CD8-positive, alpha-beta memory T cell (primary cell): ENCODE measurements around the gene ZNF823. TPM values are rescaled to one million over a fixed set of nuclear protein-coding genes. Genes with fewer than 3 reads are reported as not detected.
"Not testable (repeated sequence)": the region's sequence is repeated elsewhere in the genome, so short reads cannot be mapped to it uniquely, and the experiment has no call there.

Source experiments
- CTCF ChIA-PET: fragments of 350-600 bp; sonication (Branson Sonifier 250); formaldehyde crosslinking; loops from one replicate; lab custom pipeline; 2021; ENCODE audit warnings: antibody characterized with exemption; lab: Charles Lee
- POLR2A ChIA-PET: fragments of 350-600 bp; sonication (Branson Sonifier 250); formaldehyde crosslinking; loops from one replicate; lab custom pipeline; 2021; ENCODE audit warnings: antibody characterized with exemption; lab: Charles Lee
- DNase-seq, 5 donors: peaks; one replicate each; pipeline versions ENCODE4 v3.0.0 to v3.0.0-alpha.2; 2020 to 2022; ENCODE audit warnings: mixed read lengths in 1 of 5
- H3K27ac ChIP-seq: one replicate; pipeline ENCODE4 v1.7.0; 2013; ENCODE audit warnings: low read depth, mild to moderate bottlenecking, low read length, moderate library complexity
- H3K27me3 ChIP-seq: 2 replicates; pipeline ENCODE4 v1.7.0; 2013; ENCODE audit warnings: low read length, mild to moderate bottlenecking; ENCODE audit not compliant: insufficient read depth, poor library complexity, severe bottlenecking
- H3K36me3 ChIP-seq: 2 replicates; pipeline ENCODE4 v1.7.0; 2013; ENCODE audit warnings: mild to moderate bottlenecking, low read length, moderate library complexity; ENCODE audit not compliant: insufficient read depth
- H3K4me1 ChIP-seq: 2 replicates; pipeline ENCODE4 v1.7.0; 2013; ENCODE audit warnings: mild to moderate bottlenecking, low read length, moderate library complexity; ENCODE audit not compliant: insufficient read depth
- H3K4me3 ChIP-seq: 2 replicates; pipeline ENCODE4 v1.7.0; 2013; ENCODE audit warnings: mild to moderate bottlenecking, low read length
- H3K9me3 ChIP-seq: 2 replicates; pipeline ENCODE4 v1.7.0; 2013; ENCODE audit warnings: mild to moderate bottlenecking, low read length
- H3K27ac Mint-ChIP-seq, 8 donors: one replicate each; pipeline ENCODE4 v1.8.0; 2020 to 2021; ENCODE audit warnings: mixed read lengths in 8 of 8, mild to moderate bottlenecking in 6 of 8, inconsistent platforms in 3 of 8, moderate library complexity in 3 of 8
- H3K27me3 Mint-ChIP-seq, 2 donors: one replicate each; pipeline ENCODE4 v1.8.0; 2020 to 2021; ENCODE audit warnings: mixed read lengths in 2 of 2, mild to moderate bottlenecking in 1 of 2, moderate library complexity in 1 of 2
- H3K36me3 Mint-ChIP-seq, 3 donors: one replicate each; pipeline ENCODE4 v1.8.0; 2020 to 2021; ENCODE audit warnings: mixed read lengths in 3 of 3, inconsistent platforms in 1 of 3, mild to moderate bottlenecking in 1 of 3
- H3K4me1 Mint-ChIP-seq, 3 donors: one replicate each; pipeline ENCODE4 v1.8.0; 2020 to 2021; ENCODE audit warnings: mixed read lengths in 3 of 3, inconsistent platforms in 1 of 3, mild to moderate bottlenecking in 1 of 3
- H3K4me3 Mint-ChIP-seq, 7 donors: one replicate each; pipeline ENCODE4 v1.8.0; 2020 to 2021; ENCODE audit warnings: mixed read lengths in 7 of 7, mild to moderate bottlenecking in 6 of 7, moderate library complexity in 4 of 7, inconsistent platforms in 2 of 7
- H3K9me3 Mint-ChIP-seq, 5 donors: one replicate each; pipeline ENCODE4 v1.8.0; 2020 to 2022; ENCODE audit warnings: mixed read lengths in 5 of 5, mild to moderate bottlenecking in 3 of 5, moderate library complexity in 2 of 5, inconsistent platforms in 1 of 5
- polyA plus RNA-seq: library from polyadenylated mRNA; unstranded; fragments of 300-500 nt; fragmentation: Illumina TruSeq; gene quantifications from one replicate; pipeline ENCODE4 v1.2.3, GENCODE V29; 2021
- total RNA-seq, 2 experiments: library from RNA; stranded (reverse); gene quantifications; one replicate each; pipeline ENCODE4 v1.2.3, GENCODE V29; 2021

ZNF823 gene
- total and polyA plus RNA-seq, 3 experiments from 2014 or later = 3.6 to 4.6 (median 4.4) TPM

DNA sequence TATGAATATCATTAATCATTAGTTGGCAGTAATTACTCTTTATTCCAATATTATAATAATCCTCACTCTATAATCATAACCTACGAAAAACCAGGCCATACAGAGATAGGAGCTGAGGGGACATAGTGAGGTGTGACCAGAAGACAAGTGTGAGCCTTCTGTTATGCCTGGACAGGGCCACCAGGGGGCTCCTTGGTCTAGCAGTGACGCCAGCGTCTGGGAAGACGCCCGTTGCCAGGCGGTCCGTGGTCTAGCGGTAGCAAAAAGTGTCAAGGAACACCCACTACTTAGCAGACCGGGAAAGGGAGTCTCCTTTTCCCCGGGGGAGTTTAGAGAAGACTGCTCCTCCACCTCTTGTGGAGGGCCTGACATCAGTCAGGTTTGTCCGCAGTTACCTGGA, 32.8 kb upstream of the ZNF823 start:
- H3K4me3 Mint-ChIP-seq, H3K36me3 ChIP-seq, CTCF ChIA-PET, H3K9me3 ChIP-seq, H3K27me3 ChIP-seq, DNase-seq, H3K27me3 Mint-ChIP-seq, H3K4me3 ChIP-seq, H3K27ac ChIP-seq, H3K27ac Mint-ChIP-seq: not testable (repeated sequence)
- POLR2A ChIA-PET = interaction anchor here (0.6 kb wide), 1 partner anchor 83 kb away, joined by 5 read pairs; no protein-coding TSS in a partner anchor
- H3K4me1 ChIP-seq = peaks cover 14% of the 10 kb centered on the region
- Mint-ChIP-seq H3K4me1 (peaks cover 36 to 43% (median 37%) of the 10 kb centered on the region in 3 donors), H3K36me3 (peaks cover 25 to 67% (median 48%) of the 10 kb centered on the region in 3 donors), H3K9me3 (peaks cover 35 to 58% (median 57%) of the 10 kb centered on the region in 5 donors)

GRCh38 chr19:11769995-11770394, 31.2 kb upstream of the ZNF823 start:
- peak overlapping the region in 1 of 7 donors; percentile 2 for H3K4me3 Mint-ChIP-seq
- Histone ChIP-seq H3K4me1 (peaks cover 17% of the 10 kb centered on the region), H3K27ac (no peak overlapping the region), H3K27me3 (no peaks in the 10 kb centered on the region), H3K36me3 (no peaks in the 10 kb centered on the region), H3K9me3 (peaks cover 8% of the 10 kb centered on the region), H3K4me3 (no peak overlapping the region)
- peaks cover 0 to 2% of the 10 kb centered on the region in 2 donors for H3K27me3 Mint-ChIP-seq
- H3K4me1 Mint-ChIP-seq = peaks cover 38 to 45% (median 39%) of the 10 kb centered on the region in 3 donors
- peaks cover 19 to 56% (median 38%) of the 10 kb centered on the region in 3 donors for H3K36me3 Mint-ChIP-seq
- DNase-seq = no peak
- H3K9me3 Mint-ChIP-seq = peaks cover 21 to 47% (median 42%) of the 10 kb centered on the region in 5 donors
- POLR2A ChIA-PET = no interaction called here
- H3K27ac Mint-ChIP-seq = no peak overlapping the region
- CTCF ChIA-PET = no interaction called here

GRCh38 chr19:11767633-11768133, 28.9 kb upstream of the ZNF823 start:
- ChIA-PET POLR2A (no interaction called here), CTCF (interaction anchor here (1.8 kb wide), 1 partner anchor 31 kb away, joined by 5 read pairs; the partner anchor contains the start of gene ZNF491)
- peaks cover 9 to 29% (median 20%) of the 10 kb centered on the region in 5 donors for H3K9me3 Mint-ChIP-seq
- no peaks in the 10 kb centered on the region for H3K36me3 ChIP-seq
- H3K4me1 Mint-ChIP-seq = peaks cover 29 to 37% (median 31%) of the 10 kb centered on the region in 3 donors
- peaks cover 11 to 45% (median 23%) of the 10 kb centered on the region in 3 donors for H3K36me3 Mint-ChIP-seq
- peak overlapping the region; percentile 62 to 98 (median 90) for H3K27ac Mint-ChIP-seq
- peak overlapping the region; percentile 96 to 99 (median 98) for H3K4me3 Mint-ChIP-seq
- peaks cover 5% of the 10 kb centered on the region for H3K9me3 ChIP-seq
- H3K4me3 ChIP-seq = peak overlapping the region; percentile 89
- peaks cover 0 to 22% of the 10 kb centered on the region in 2 donors for H3K27me3 Mint-ChIP-seq
- peak in 4 of 5 donors; percentile 1 to 48 (median 9) for DNase-seq
- peaks cover 17% of the 10 kb centered on the region for H3K4me1 ChIP-seq
- peak overlapping the region; percentile 80 for H3K27ac ChIP-seq
- no peaks in the 10 kb centered on the region for H3K27me3 ChIP-seq

- Mint-ChIP-seq H3K9me3 (peaks cover 3 to 25% (median 14%) of the 10 kb centered on the region in 5 donors), H3K27me3 (peaks cover 0 to 27% of the 10 kb centered on the region in 2 donors), H3K4me1 (peaks cover 29 to 33% (median 31%) of the 10 kb centered on the region in 3 donors), H3K4me3 (peak within 1 kb of the TSS; percentile 96 to 99 (median 98)), H3K36me3 (peaks cover 6 to 40% (median 18%) of the 10 kb centered on the region in 3 donors), H3K27ac (peak within 1 kb of the TSS; percentile 90 to 99 (median 94))
- ChIA-PET CTCF (interaction anchor here (0.6 to 1.5 kb wide), 2 partner anchors 24 to 873 kb away, joined by 3 read pairs; no protein-coding TSS in a partner anchor), POLR2A (interaction anchor here (1.0 kb wide), 1 partner anchor 28 kb away, joined by 3 read pairs; the partner anchor contains the start of gene ZNF823)
- DNase-seq = peak; percentile 81 to 92 (median 85)
- no peaks in the 10 kb centered on the region for H3K36me3 ChIP-seq
- H3K9me3 ChIP-seq = peaks cover 5% of the 10 kb centered on the region
- H3K27me3 ChIP-seq = no peaks in the 10 kb centered on the region
- peaks cover 17% of the 10 kb centered on the region for H3K4me1 ChIP-seq
- H3K27ac ChIP-seq = peak within 1 kb of the TSS; percentile 80
- peak within 1 kb of the TSS; percentile 89 for H3K4me3 ChIP-seq
Measured at GRCh38 chr19:11766597-11767591, 28.1 kb upstream of the ZNF823 start, which contains the start of gene ZNF441. ZNF441 (plus strand) TSS chr19:11767000; CDS start chr19:11767194, 194 bp downstream.

GRCh38 chr19:11763611-11764010, 24.9 kb upstream of the ZNF823 start:
- peaks cover 17% of the 10 kb centered on the region for H3K4me1 ChIP-seq
- peaks cover under 1% of the 10 kb centered on the region for H3K9me3 ChIP-seq
- no peak overlapping the region for H3K27ac ChIP-seq
- ChIA-PET CTCF (no interaction called here), POLR2A (no interaction called here)
- DNase-seq = no peak
- H3K36me3 Mint-ChIP-seq = peaks cover 1 to 11% (median 5%) of the 10 kb centered on the region in 3 donors
- peaks cover 0 to 45% of the 10 kb centered on the region in 2 donors for H3K27me3 Mint-ChIP-seq
- peaks cover 19% of the 10 kb centered on the region in 3 donors for H3K4me1 Mint-ChIP-seq
- peaks cover 2 to 6% (median 3%) of the 10 kb centered on the region in 5 donors for H3K9me3 Mint-ChIP-seq
- H3K27ac Mint-ChIP-seq = no peak overlapping the region
- H3K4me3 Mint-ChIP-seq = peak overlapping the region in 1 of 7 donors; percentile 35
- no peak overlapping the region for H3K4me3 ChIP-seq
- H3K36me3 ChIP-seq = no peaks in the 10 kb centered on the region
- no peaks in the 10 kb centered on the region for H3K27me3 ChIP-seq

- ChIA-PET CTCF (no interaction called here), POLR2A (no interaction called here)
- Histone ChIP-seq H3K4me3 (no peak overlapping the region), H3K27ac (no peak overlapping the region), H3K27me3 (no peaks in the 10 kb centered on the region), H3K4me1 (peaks cover 12% of the 10 kb centered on the region), H3K36me3 (no peaks in the 10 kb centered on the region), H3K9me3 (no peaks in the 10 kb centered on the region)
- H3K36me3 Mint-ChIP-seq = peaks cover 1 to 10% (median 5%) of the 10 kb centered on the region in 3 donors
- no peak overlapping the region for H3K27ac Mint-ChIP-seq
- peaks cover 0 to 45% of the 10 kb centered on the region in 2 donors for H3K27me3 Mint-ChIP-seq
- peaks cover 2 to 6% (median 3%) of the 10 kb centered on the region in 5 donors for H3K9me3 Mint-ChIP-seq
- peak overlapping the region in 1 of 7 donors; percentile 35 for H3K4me3 Mint-ChIP-seq
- peaks cover 14% of the 10 kb centered on the region in 3 donors for H3K4me1 Mint-ChIP-seq
- no peak for DNase-seq
Measured at GRCh38 chr19:11763117-11763516, 24.4 kb upstream of the ZNF823 start.

DNA sequence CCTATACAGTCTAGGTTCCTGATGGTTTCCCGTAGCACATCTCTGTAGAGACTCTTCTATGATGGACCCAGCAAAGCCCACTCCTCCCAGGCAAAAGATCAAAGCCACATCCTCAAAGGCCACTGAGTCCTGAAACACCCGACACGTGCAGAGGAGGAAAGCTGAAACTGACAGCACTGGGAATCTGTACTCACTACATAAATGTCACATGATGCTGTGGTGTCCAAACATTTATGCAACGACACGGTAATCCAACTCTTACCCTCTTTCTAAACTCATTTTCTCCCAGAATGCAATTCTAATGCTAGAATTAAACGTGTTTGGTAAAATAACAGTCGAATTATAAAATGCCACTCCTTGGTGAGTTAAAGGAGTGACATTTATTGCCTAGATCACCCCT, 21.1 kb upstream of the ZNF823 start:
- H3K4me3 ChIP-seq = no peak overlapping the region
- no peaks in the 10 kb centered on the region for H3K4me1 ChIP-seq
- H3K27me3 ChIP-seq = no peaks in the 10 kb centered on the region
- Mint-ChIP-seq H3K27me3 (peaks cover 5 to 46% of the 10 kb centered on the region in 2 donors), H3K4me1 (no peaks in the 10 kb centered on the region), H3K27ac (no peak overlapping the region), H3K36me3 (peaks cover 0 to 15% (median 1%) of the 10 kb centered on the region in 3 donors), H3K4me3 (no peak overlapping the region), H3K9me3 (peaks cover 14 to 29% (median 26%) of the 10 kb centered on the region in 5 donors)
- ChIA-PET CTCF (no interaction called here), POLR2A (no interaction called here)
- no peak overlapping the region for H3K27ac ChIP-seq
- peaks cover 12% of the 10 kb centered on the region for H3K9me3 ChIP-seq
- DNase-seq = no peak
- H3K36me3 ChIP-seq = no peaks in the 10 kb centered on the region
